ENCODE measurements around the gene FBXO9.

Gene FBXO9

DNA sequence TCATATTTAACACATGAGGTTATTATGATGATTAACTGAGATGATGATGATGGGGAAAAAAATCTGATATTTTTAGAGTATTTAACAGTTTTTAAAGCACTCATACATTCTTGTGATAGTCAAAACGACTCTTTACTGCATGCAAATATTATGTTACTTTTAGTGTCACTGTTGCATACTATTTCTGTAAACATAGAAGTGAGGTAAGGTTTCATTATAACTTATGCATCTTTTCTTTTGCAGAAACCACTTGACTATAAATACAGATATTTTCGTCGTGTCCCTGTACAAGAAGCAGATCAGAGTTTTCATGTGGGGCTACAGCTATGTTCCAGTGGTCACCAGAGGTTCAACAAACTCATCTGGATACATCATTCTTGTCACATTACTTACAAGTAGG is 30.1 kb downstream of the FBXO9 start:
- no peak overlapping the region for H3K27ac ChIP-seq
- TF ChIP-seq, protein P1, sequence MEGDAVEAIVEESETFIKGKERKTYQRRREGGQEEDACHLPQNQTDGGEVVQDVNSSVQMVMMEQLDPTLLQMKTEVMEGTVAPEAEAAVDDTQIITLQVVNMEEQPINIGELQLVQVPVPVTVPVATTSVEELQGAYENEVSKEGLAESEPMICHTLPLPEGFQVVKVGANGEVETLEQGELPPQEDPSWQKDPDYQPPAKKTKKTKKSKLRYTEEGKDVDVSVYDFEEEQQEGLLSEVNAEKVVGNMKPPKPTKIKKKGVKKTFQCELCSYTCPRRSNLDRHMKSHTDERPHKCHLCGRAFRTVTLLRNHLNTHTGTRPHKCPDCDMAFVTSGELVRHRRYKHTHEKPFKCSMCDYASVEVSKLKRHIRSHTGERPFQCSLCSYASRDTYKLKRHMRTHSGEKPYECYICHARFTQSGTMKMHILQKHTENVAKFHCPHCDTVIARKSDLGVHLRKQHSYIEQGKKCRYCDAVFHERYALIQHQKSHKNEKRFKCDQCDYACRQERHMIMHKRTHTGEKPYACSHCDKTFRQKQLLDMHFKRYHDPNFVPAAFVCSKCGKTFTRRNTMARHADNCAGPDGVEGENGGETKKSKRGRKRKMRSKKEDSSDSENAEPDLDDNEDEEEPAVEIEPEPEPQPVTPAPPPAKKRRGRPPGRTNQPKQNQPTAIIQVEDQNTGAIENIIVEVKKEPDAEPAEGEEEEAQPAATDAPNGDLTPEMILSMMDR (conservative IDR thresholded peaks at IDR 0.05): no peak
- no peak for TF ChIP-seq ZFX (IDR thresholded peaks at IDR 0.05)

DNA sequence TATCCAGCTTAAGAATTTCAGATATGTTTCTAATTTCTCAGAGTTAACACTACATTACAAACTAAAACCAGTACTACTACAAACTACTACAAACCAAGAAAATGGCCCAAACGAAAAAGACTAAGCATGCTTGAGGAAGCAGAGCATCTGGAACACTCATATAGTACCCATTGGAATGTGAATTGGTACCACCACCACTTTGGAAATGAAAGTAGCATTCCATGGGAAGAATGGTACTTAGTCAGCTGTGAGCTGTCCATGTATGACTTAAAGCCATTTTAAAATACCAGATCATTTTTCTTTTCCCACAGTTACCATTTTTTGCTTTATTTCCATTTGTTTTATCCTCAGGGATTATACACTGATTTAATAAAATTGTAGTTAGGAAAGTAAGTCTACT is 30.5 kb downstream of the FBXO9 start:
- TF ChIP-seq ZFX (IDR thresholded peaks at IDR 0.05): no peak
- TF ChIP-seq, protein P1 (conservative IDR thresholded peaks at IDR 0.05): no peak
- no peak overlapping the region for H3K27ac ChIP-seq

DNA sequence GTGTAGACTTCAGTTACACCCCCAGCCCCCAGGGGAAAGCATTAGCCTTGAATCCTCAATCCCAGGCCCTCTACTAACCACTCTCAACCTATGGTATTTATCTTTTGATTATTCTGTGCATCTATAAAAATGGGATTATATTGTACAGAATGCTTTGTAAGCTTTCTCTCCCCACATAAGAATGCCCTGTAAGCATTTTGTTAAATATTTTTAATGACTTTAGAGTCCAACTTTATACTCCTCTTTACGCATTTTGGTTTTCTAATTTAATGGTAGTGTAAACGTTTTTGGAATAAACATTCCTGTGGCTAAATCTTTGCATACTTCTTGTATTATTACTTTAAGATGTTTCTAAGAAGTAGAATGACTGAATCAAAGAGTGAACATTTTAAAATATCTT is 35.4 kb downstream of the FBXO9 start:
- TF ChIP-seq, protein P1 (conservative IDR thresholded peaks at IDR 0.05): no peak
- no peak for TF ChIP-seq ZFX (IDR thresholded peaks at IDR 0.05)
- H3K27ac ChIP-seq: no peak overlapping the region

DNA sequence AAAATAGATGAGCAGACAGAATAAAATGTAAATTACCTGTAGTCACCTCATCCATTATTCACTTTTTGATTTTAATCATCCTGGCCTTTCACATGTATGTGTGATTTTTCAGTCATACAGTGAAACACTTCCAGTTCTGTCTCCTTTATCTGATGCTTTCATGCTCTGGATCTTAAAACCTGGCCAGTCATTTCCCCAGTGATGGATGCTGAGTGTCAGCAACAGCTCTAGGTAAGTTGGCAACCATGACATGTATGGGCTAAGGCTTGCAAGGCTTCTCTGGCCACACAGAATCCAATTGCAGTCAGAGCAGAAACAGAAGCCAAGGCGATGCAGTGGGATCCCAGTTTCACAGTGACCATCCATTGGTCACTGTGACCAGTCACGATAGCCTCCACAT is 35.8 kb downstream of the FBXO9 start:
- TF ChIP-seq ZFX (IDR thresholded peaks at IDR 0.05): no peak
- TF ChIP-seq, protein P1 (conservative IDR thresholded peaks at IDR 0.05): no peak
- H3K27ac ChIP-seq: no peak overlapping the region

DNA sequence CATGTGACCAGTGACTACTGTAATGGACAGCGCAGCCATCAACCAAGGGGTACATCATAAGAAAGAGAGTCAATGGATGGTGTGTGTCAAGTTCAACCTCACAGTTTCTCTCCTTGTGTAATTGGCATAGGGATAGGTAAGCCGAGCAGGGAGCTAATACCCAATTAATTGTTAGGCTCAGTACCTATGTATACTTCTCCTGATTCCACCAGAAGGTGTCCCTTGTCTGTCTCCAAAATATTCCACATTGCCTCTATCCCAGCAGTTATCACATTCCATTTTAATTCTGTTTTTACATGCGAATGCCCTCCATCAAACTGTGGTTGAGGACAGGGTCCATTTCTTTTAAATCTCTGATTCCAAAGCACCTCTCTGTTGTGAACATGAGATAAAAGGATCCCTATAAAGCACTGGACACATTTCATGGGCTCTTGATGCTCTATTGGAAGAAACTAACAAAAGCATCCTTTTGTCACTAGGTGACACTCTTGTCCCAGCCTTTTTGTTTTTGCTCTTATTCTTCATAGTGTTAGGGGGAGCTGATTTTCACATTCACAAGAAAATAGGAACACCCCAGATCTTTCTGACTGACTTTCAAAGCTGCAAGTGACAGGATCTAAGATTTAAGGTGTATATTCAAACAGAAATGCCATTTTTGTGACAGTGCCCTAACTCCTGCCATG is 38.9 kb downstream of the FBXO9 start:
- H3K27ac ChIP-seq: no peak overlapping the region
- TF ChIP-seq, protein P1 (conservative IDR thresholded peaks at IDR 0.05): peak; percentile 58
- no peak for TF ChIP-seq ZFX (IDR thresholded peaks at IDR 0.05)

DNA sequence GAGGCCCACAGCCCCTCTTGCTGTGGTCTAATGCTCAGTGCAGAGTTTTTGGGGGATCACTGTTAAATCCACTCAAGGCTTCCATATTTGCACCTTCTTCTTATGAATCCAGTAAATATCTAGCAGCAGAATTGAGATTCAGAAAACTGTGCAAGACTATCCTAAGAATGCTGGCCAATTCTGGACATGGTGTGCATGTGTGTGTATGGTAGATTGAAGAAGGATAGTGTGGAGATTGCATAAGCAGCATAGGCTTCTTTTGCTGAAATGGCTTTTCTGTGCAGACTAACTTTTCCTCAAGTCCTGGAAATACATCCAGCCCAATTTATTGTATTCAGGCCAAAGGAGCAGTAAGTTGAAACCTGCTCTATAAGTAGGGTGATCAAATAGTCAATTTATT is 39.7 kb downstream of the FBXO9 start:
- TF ChIP-seq, protein P1 (conservative IDR thresholded peaks at IDR 0.05): no peak
- no peak for TF ChIP-seq ZFX (IDR thresholded peaks at IDR 0.05)
- no peak overlapping the region for H3K27ac ChIP-seq

DNA sequence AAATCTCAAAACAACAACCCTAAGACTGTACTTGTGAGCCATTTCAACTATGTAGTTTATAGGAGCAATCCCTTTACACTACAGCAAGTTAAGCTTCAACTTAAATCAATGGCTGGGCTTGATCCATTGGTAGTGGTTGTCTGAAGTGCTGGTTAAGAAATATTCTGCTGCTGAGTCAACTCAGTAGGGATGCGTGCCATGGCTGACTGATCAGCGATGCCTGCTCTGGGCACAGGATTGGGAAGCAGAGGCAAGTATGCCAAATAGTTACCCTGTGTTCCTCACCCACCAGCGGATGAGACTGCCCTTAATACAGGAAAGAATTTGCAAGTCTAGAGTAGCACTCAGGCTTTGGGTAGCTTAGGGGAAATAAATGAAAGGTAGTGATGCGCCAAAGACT is 41.9 kb downstream of the FBXO9 start:
- no peak overlapping the region for H3K27ac ChIP-seq
- TF ChIP-seq, protein P1 (conservative IDR thresholded peaks at IDR 0.05): no peak
- no peak for TF ChIP-seq ZFX (IDR thresholded peaks at IDR 0.05)
